SK-N-SH treated with all-trans-retinoic acid at 6 μM for 48 hours (cell line): Measurements from ENCODE around the gene MOK.
A peak's percentile ranks its signal among the peaks of the same experiment; 100 is the strongest.

Experiments used
- ATAC-seq: fragments of 200-7000 bp; cut with Tn5 transposase; 3 replicates; pipeline ENCODE4 v1.9.1; 2020; ENCODE audit warnings: mild to moderate bottlenecking, moderate library complexity
- ARNTL ChIP-seq: fragments of 450-650 bp; formaldehyde crosslinking; IDR thresholded peaks from 2 replicates; pipeline ENCODE4 v1.5.0; 2020; ENCODE audit warnings: low read depth, mild to moderate bottlenecking, moderate library complexity, borderline replicate concordance
- BACH2 ChIP-seq: fragments of 250-450 bp; sonication (Bioruptor Pico); IDR thresholded peaks from 2 replicates; pipeline ENCODE4 v1.9.0; 2021; ENCODE audit warnings: mild to moderate bottlenecking, borderline replicate concordance
- CSDC2 ChIP-seq: fragments of 250-450 bp; sonication (Bioruptor Pico); IDR thresholded peaks from 2 replicates; pipeline ENCODE4 v1.5.0; 2020; ENCODE audit warnings: mild to moderate bottlenecking, moderate library complexity
- ESRRG ChIP-seq: fragments of 250-450 bp; sonication (Bioruptor Pico); IDR thresholded peaks from 2 replicates; pipeline ENCODE4 v1.6.1; 2021; ENCODE audit warnings: mild to moderate bottlenecking
- GLIS3 ChIP-seq: fragments of 250-450 bp; sonication (Bioruptor Pico); IDR thresholded peaks from 2 replicates; pipeline ENCODE4 v1.5.0; 2020; ENCODE audit warnings: mild to moderate bottlenecking, moderate library complexity
- ISL1 ChIP-seq: fragments of 250-450 bp; sonication (Bioruptor Pico); IDR thresholded peaks from 2 replicates; pipeline ENCODE4 v2.1.2; 2022; ENCODE audit warnings: mild to moderate bottlenecking, moderate library complexity
- RARB ChIP-seq: fragments of 250-450 bp; sonication (Bioruptor Pico); IDR thresholded peaks from 2 replicates; pipeline ENCODE4 v1.8.0; 2021; ENCODE audit warnings: mild to moderate bottlenecking, moderate library complexity
- SNAI2 ChIP-seq: fragments of 250-450 bp; sonication (Bioruptor Pico); IDR thresholded peaks from 2 replicates; pipeline ENCODE4 v1.5.0; 2020; ENCODE audit warnings: mild to moderate bottlenecking, moderate library complexity
- TCF4 ChIP-seq: fragments of 250-450 bp; sonication (Bioruptor Pico); IDR thresholded peaks from 2 replicates; pipeline ENCODE4 v1.8.0; 2021; ENCODE audit warnings: mild to moderate bottlenecking, moderate library complexity, borderline replicate concordance
- TOX ChIP-seq: fragments of 250-450 bp; sonication (Bioruptor Pico); IDR thresholded peaks from 2 replicates; pipeline ENCODE4 v1.8.0; 2021; ENCODE audit warnings: mild to moderate bottlenecking, moderate library complexity, borderline replicate concordance
- ZC3H10 ChIP-seq: fragments of 250-450 bp; sonication (Bioruptor Pico); IDR thresholded peaks from 2 replicates; pipeline ENCODE4 v1.5.1; 2021; ENCODE audit warnings: mild to moderate bottlenecking, moderate library complexity
- ZFP3 ChIP-seq: fragments of 250-450 bp; sonication (Bioruptor Pico); IDR thresholded peaks from 2 replicates; pipeline ENCODE4 v1.5.0; 2020; ENCODE audit warnings: mild to moderate bottlenecking, moderate library complexity
- ZFP30 ChIP-seq: fragments of 450-650 bp; formaldehyde crosslinking; IDR thresholded peaks from 2 replicates; pipeline ENCODE4 v1.5.0; 2022; ENCODE audit warnings: mild to moderate bottlenecking, moderate library complexity
- ZNF565 ChIP-seq: fragments of 450-650 bp; formaldehyde crosslinking; conservative IDR thresholded peaks from 2 replicates; pipeline ENCODE4 v1.5.0; 2020; ENCODE audit warnings: low read depth, mild to moderate bottlenecking, moderate library complexity
- ZNF8 ChIP-seq: fragments of 450-650 bp; formaldehyde crosslinking; IDR thresholded peaks from 2 replicates; pipeline ENCODE4 v1.5.0; 2020; ENCODE audit warnings: mild to moderate bottlenecking, moderate library complexity
- TF ChIP-seq, protein P1 (sequence below): fragments of 250-450 bp; sonication (Bioruptor Pico); IDR thresholded peaks from 2 replicates; pipeline ENCODE4 v1.5.1; 2020; ENCODE audit warnings: low read depth, mild to moderate bottlenecking, moderate library complexity
- TF ChIP-seq, protein P2 (sequence below): fragments of 250-450 bp; sonication (Bioruptor Pico); IDR thresholded peaks from 2 replicates; pipeline ENCODE4 v1.8.0; 2021; ENCODE audit warnings: low read depth, mild to moderate bottlenecking, moderate library complexity, borderline replicate concordance
- TF ChIP-seq, protein P3 (sequence below): fragments of 250-450 bp; sonication (Bioruptor Pico); IDR thresholded peaks from 2 replicates; pipeline ENCODE4 v1.8.0; 2020; ENCODE audit warnings: mild to moderate bottlenecking, moderate library complexity, borderline replicate concordance
- TF ChIP-seq, protein P4 (sequence below): fragments of 250-450 bp; sonication (Bioruptor Pico); IDR thresholded peaks from 2 replicates; pipeline ENCODE4 v1.5.0; 2020; ENCODE audit warnings: mild to moderate bottlenecking, moderate library complexity
- TF ChIP-seq, protein P5 (sequence below): fragments of 250-450 bp; sonication (Bioruptor Pico); IDR thresholded peaks from 2 replicates; pipeline ENCODE4 v1.5.1; 2021; ENCODE audit warnings: mild to moderate bottlenecking, moderate library complexity

MOK gene

DNA sequence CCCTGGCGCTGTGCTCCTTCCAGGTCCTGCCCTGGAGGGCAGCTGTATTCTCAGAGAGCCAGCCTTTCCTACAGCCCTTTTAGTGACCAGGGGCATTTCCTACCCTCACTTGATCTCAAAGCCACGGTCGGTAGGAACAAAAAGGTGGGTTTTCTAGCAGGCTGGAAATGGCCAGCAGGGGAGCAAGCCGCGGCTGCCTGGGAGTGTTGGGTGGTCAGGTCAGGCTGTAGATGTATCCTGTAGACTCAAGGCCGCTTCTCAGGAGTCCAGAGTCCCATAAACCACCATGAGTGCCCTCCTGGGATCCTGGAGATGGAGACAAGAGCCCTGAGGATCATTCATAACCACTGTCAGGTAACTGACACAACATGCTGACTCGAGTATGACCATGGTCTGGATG lies 39.1 kb upstream of the MOK start:
- TF ChIP-seq SNAI2 (CRISPR knock-in tag), result no peak
- TF ChIP-seq, protein P1, sequence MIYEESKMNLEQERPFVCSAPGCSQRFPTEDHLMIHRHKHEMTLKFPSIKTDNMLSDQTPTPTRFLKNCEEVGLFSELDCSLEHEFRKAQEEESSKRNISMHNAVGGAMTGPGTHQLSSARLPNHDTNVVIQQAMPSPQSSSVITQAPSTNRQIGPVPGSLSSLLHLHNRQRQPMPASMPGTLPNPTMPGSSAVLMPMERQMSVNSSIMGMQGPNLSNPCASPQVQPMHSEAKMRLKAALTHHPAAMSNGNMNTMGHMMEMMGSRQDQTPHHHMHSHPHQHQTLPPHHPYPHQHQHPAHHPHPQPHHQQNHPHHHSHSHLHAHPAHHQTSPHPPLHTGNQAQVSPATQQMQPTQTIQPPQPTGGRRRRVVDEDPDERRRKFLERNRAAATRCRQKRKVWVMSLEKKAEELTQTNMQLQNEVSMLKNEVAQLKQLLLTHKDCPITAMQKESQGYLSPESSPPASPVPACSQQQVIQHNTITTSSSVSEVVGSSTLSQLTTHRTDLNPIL, result no peak
- no peak for TF ChIP-seq BACH2
- TF ChIP-seq ISL1 (CRISPR knock-in tag), result no peak
- TF ChIP-seq, protein P2, sequence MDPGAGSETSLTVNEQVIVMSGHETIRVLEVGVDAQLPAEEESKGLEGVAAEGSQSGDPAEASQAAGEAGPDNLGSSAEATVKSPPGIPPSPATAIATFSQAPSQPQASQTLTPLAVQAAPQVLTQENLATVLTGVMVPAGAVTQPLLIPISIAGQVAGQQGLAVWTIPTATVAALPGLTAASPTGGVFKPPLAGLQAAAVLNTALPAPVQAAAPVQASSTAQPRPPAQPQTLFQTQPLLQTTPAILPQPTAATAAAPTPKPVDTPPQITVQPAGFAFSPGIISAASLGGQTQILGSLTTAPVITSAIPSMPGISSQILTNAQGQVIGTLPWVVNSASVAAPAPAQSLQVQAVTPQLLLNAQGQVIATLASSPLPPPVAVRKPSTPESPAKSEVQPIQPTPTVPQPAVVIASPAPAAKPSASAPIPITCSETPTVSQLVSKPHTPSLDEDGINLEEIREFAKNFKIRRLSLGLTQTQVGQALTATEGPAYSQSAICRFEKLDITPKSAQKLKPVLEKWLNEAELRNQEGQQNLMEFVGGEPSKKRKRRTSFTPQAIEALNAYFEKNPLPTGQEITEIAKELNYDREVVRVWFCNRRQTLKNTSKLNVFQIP (CRISPR knock-in tag), result no peak
- ATAC-seq, result no peak

DNA sequence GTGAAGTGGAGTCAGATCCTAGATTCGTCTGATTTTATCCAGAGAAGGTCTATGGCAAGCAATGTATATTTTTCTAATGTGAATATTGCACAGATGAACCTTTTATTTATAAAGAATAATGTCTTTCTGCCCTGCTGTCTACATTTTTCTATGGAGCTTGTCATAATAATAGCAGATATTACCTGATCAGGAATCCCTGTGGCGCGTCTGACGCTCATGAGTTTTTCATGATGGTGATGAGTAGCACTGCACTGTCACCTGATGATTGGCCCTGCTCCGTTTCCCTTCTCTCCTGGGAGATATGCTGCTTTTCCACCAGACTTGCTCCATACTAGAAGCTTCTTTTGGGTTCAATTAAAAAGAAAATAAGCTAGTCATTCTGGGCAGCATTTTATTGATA lies 37.3 kb upstream of the MOK start:
- TF ChIP-seq TOX (CRISPR knock-in tag) (no peak), ZFP30 (CRISPR knock-in tag) (no peak), ARNTL (CRISPR knock-in tag) (no peak), TCF4 (no peak), ZFP3 (no peak), CSDC2 (no peak), ZNF8 (no peak), BACH2 (no peak), ESRRG (CRISPR knock-in tag) (no peak), GLIS3 (CRISPR knock-in tag) (no peak), SNAI2 (CRISPR knock-in tag) (no peak)
- TF ChIP-seq, protein P2 (CRISPR knock-in tag), result no peak
- no peak for ATAC-seq

DNA sequence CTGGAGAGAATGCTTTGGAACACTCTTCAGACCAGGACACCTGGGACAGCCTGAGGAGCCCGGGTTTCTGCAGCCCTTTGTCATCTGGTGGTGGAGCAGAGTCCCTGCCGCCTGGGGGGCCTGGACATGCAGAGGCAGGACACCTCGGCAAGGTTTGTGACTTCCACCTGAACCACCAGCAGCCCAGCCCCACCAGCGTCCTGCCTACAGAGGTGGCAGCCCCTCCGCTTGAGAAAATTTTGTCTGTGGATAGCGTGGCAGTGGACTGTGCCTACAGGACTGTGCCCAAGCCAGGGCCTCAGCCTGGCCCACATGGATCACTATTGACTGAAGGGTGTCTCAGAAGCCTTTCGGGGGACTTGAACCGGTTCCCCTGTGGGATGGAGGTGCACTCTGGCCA lies 36.6 kb upstream of the MOK start:
- peak; percentile 14; the same call in 2 of the 3 replicates for ATAC-seq
- TF ChIP-seq ZC3H10 (CRISPR knock-in tag), result no peak
- TF ChIP-seq TOX (CRISPR knock-in tag), result no peak
- TF ChIP-seq, protein P1, result no peak
- TF ChIP-seq, protein P3, sequence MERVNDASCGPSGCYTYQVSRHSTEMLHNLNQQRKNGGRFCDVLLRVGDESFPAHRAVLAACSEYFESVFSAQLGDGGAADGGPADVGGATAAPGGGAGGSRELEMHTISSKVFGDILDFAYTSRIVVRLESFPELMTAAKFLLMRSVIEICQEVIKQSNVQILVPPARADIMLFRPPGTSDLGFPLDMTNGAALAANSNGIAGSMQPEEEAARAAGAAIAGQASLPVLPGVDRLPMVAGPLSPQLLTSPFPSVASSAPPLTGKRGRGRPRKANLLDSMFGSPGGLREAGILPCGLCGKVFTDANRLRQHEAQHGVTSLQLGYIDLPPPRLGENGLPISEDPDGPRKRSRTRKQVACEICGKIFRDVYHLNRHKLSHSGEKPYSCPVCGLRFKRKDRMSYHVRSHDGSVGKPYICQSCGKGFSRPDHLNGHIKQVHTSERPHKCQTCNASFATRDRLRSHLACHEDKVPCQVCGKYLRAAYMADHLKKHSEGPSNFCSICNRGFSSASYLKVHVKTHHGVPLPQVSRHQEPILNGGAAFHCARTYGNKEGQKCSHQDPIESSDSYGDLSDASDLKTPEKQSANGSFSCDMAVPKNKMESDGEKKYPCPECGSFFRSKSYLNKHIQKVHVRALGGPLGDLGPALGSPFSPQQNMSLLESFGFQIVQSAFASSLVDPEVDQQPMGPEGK (CRISPR knock-in tag), result no peak
- TF ChIP-seq ISL1 (CRISPR knock-in tag), result no peak
- no peak for TF ChIP-seq ARNTL (CRISPR knock-in tag)
- no peak for TF ChIP-seq SNAI2 (CRISPR knock-in tag)
- no peak for TF ChIP-seq ZNF8
- TF ChIP-seq, protein P4, sequence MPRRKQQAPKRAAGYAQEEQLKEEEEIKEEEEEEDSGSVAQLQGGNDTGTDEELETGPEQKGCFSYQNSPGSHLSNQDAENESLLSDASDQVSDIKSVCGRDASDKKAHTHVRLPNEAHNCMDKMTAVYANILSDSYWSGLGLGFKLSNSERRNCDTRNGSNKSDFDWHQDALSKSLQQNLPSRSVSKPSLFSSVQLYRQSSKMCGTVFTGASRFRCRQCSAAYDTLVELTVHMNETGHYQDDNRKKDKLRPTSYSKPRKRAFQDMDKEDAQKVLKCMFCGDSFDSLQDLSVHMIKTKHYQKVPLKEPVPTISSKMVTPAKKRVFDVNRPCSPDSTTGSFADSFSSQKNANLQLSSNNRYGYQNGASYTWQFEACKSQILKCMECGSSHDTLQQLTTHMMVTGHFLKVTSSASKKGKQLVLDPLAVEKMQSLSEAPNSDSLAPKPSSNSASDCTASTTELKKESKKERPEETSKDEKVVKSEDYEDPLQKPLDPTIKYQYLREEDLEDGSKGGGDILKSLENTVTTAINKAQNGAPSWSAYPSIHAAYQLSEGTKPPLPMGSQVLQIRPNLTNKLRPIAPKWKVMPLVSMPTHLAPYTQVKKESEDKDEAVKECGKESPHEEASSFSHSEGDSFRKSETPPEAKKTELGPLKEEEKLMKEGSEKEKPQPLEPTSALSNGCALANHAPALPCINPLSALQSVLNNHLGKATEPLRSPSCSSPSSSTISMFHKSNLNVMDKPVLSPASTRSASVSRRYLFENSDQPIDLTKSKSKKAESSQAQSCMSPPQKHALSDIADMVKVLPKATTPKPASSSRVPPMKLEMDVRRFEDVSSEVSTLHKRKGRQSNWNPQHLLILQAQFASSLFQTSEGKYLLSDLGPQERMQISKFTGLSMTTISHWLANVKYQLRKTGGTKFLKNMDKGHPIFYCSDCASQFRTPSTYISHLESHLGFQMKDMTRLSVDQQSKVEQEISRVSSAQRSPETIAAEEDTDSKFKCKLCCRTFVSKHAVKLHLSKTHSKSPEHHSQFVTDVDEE, result no peak
- no peak for TF ChIP-seq ZFP3
- TF ChIP-seq, protein P5, sequence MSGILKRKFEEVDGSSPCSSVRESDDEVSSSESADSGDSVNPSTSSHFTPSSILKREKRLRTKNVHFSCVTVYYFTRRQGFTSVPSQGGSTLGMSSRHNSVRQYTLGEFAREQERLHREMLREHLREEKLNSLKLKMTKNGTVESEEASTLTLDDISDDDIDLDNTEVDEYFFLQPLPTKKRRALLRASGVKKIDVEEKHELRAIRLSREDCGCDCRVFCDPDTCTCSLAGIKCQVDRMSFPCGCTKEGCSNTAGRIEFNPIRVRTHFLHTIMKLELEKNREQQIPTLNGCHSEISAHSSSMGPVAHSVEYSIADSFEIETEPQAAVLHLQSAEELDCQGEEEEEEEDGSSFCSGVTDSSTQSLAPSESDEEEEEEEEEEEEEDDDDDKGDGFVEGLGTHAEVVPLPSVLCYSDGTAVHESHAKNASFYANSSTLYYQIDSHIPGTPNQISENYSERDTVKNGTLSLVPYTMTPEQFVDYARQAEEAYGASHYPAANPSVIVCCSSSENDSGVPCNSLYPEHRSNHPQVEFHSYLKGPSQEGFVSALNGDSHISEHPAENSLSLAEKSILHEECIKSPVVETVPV (CRISPR knock-in tag), result no peak
- TF ChIP-seq, protein P2 (CRISPR knock-in tag), result no peak
- no peak for TF ChIP-seq TCF4
- no peak for TF ChIP-seq RARB
- no peak for TF ChIP-seq CSDC2
- TF ChIP-seq ZNF565, result no peak
- TF ChIP-seq ESRRG (CRISPR knock-in tag), result no peak
